ENCODE results near the gene FCHO2.

Gene FCHO2

GRCh38 chr5:73111536-73111935, 155.7 kb downstream of the FCHO2 start:
- Histone ChIP-seq H2BK5ac (ENCODE audit: low read depth, low read length, poor library complexity) (no peak overlapping the region), H4K12ac (ENCODE audit: low read depth, low read length) (no peak overlapping the region), H2BK120ac (ENCODE audit: insufficient read depth, low read length, poor library complexity) (no peak overlapping the region), H3K23ac (ENCODE audit: low read length) (no peak overlapping the region), H3K27ac (ENCODE audit: low read depth, low read length) (no peak overlapping the region), H3K9me3 (ENCODE audit: insufficient read depth, low read depth, low read length) (no peaks in the 10 kb centered on the region), H3K4me2 (ENCODE audit: low read length) (no peak overlapping the region), H3K14ac (ENCODE audit: low read length) (no peak overlapping the region), H3K4me1 (ENCODE audit: control insufficient read depth in 1 of 2, insufficient read depth in 2 of 2, low read length in 2 of 2) (peaks cover 5 to 11% of the 10 kb centered on the region in 2 experiments), H3K9ac (ENCODE audit: low read length) (no peak overlapping the region), H3K79me2 (ENCODE audit: control insufficient read depth, insufficient read depth, low read length, poor library complexity) (no peaks in the 10 kb centered on the region), H4K8ac (ENCODE audit: low read depth, low read length) (no peak overlapping the region), H2AK5ac (ENCODE audit: low read length) (no peak overlapping the region), H3K27me3 (ENCODE audit: insufficient read depth, low read length) (no peaks in the 10 kb centered on the region), H2AFZ (ENCODE audit: insufficient read depth, low read length, poor library complexity) (no peak overlapping the region), H4K91ac (ENCODE audit: low read depth, low read length) (no peak overlapping the region), H3K18ac (ENCODE audit: low read length) (no peak overlapping the region), H2BK12ac (ENCODE audit: low read length) (no peak overlapping the region), H3K79me1 (ENCODE audit: low read length) (no peaks in the 10 kb centered on the region), H3K4ac (ENCODE audit: low read depth, low read length) (no peak overlapping the region), H3K4me3 (ENCODE audit: low read depth, low read length) (no peak overlapping the region), H3K36me3 (ENCODE audit: control insufficient read depth in 1 of 2, insufficient read depth in 2 of 2, low read length in 2 of 2) (no peaks in the 10 kb centered on the region)
- no CpG with 5 or more reads among the region's 1 CpG for WGBS (ENCODE audit: extremely low coverage, insufficient coverage, insufficient read length)
- no peak for DNase-seq

DNA sequence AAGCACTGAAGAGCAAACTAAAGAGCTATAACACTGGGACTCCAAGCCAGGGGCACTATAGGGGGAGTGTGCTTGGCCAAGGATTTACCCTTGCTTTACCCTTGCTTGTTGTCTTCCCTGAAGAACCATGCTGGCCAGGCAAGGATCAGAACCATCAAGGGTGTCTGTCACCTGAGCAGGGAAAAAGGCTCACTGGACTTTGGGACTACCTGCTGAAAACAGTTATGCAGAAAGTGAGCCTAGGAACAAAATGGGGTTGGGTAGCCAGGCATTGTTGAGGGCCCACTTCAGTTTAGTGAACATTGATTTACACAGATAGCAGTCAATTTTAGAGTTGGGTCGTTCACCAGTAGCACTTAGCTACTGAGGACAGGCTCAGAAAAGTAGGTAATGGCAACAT, 156.5 kb downstream of the FCHO2 start:
- Histone ChIP-seq H4K91ac (ENCODE audit: low read depth, low read length) (no peak overlapping the region), H2BK120ac (ENCODE audit: insufficient read depth, low read length, poor library complexity) (no peak overlapping the region), H4K12ac (ENCODE audit: low read depth, low read length) (no peak overlapping the region), H3K4ac (ENCODE audit: low read depth, low read length) (no peak overlapping the region), H3K27me3 (ENCODE audit: insufficient read depth, low read length) (no peaks in the 10 kb centered on the region), H2AK5ac (ENCODE audit: low read length) (no peak overlapping the region), H3K18ac (ENCODE audit: low read length) (no peak overlapping the region), H3K36me3 (ENCODE audit: control insufficient read depth in 1 of 2, insufficient read depth in 2 of 2, low read length in 2 of 2) (no peaks in the 10 kb centered on the region), H3K23ac (ENCODE audit: low read length) (no peak overlapping the region), H3K27ac (ENCODE audit: low read depth, low read length) (no peak overlapping the region), H3K9ac (ENCODE audit: low read length) (peak overlapping the region; percentile 56), H3K4me1 (ENCODE audit: control insufficient read depth in 1 of 2, insufficient read depth in 2 of 2, low read length in 2 of 2) (peaks cover 5 to 11% of the 10 kb centered on the region in 2 experiments), H2AFZ (ENCODE audit: insufficient read depth, low read length, poor library complexity) (no peak overlapping the region), H3K4me2 (ENCODE audit: low read length) (no peak overlapping the region), H3K14ac (ENCODE audit: low read length) (no peak overlapping the region), H3K9me3 (ENCODE audit: insufficient read depth, low read depth, low read length) (no peaks in the 10 kb centered on the region), H4K8ac (ENCODE audit: low read depth, low read length) (no peak overlapping the region), H3K79me2 (ENCODE audit: control insufficient read depth, insufficient read depth, low read length, poor library complexity) (no peaks in the 10 kb centered on the region), H3K79me1 (ENCODE audit: low read length) (no peaks in the 10 kb centered on the region), H2BK12ac (ENCODE audit: low read length) (no peak overlapping the region), H3K4me3 (ENCODE audit: low read depth, low read length) (no peak overlapping the region), H2BK5ac (ENCODE audit: low read depth, low read length, poor library complexity) (no peak overlapping the region)
- DNase-seq, result no peak
- no CpG with 5 or more reads among the region's 1 CpG for WGBS (ENCODE audit: extremely low coverage, insufficient coverage, insufficient read length)

DNA sequence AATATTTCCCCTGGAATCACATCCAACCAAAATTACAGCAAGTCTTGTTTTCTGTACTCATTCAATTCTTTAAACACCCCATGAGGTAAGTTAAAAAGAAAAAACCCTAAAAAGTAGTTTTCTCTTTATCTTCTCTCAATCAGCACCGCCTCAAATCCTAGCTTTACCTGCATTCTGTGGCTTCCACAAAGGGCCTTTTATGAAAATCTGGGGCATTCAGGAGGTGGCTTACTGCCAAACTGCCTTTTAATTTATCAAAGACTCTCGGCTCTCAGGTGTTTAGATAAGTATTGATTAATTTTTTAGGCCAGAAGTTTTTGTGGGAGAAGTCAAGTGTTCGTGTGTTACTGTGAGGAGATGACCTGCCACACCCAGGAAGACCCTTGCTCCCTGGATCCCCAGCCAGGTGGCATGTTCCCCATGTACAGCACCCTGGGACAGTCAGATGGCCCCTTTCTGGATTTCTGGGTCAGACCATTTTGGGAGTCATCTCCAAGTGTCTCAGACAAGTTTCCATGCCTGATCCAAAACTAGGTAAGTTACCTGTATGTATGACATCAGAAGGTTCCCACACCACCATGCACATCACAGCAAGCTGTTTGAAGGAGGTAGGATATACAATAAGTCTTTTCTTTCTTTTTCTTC, 158.3 kb downstream of the FCHO2 start:
- no peaks in the 10 kb centered on the region for H3K27me3 ChIP-seq (ENCODE audit: insufficient read depth, low read length)
- peaks cover 5 to 11% of the 10 kb centered on the region in 2 experiments for H3K4me1 ChIP-seq (ENCODE audit: control insufficient read depth in 1 of 2, insufficient read depth in 2 of 2, low read length in 2 of 2)
- H3K9me3 ChIP-seq (ENCODE audit: insufficient read depth, low read depth, low read length), result no peaks in the 10 kb centered on the region
- no peak overlapping the region for H3K27ac ChIP-seq (ENCODE audit: low read depth, low read length)
- no peaks in the 10 kb centered on the region for H3K79me1 ChIP-seq (ENCODE audit: low read length)
- no peak overlapping the region for H2AFZ ChIP-seq (ENCODE audit: insufficient read depth, low read length, poor library complexity)
- H2AK5ac ChIP-seq (ENCODE audit: low read length), result no peak overlapping the region
- H3K9ac ChIP-seq (ENCODE audit: low read length), result no peak overlapping the region
- no peak overlapping the region for H3K4me3 ChIP-seq (ENCODE audit: low read depth, low read length)
- H2BK12ac ChIP-seq (ENCODE audit: low read length), result no peak overlapping the region
- no CpG with 5 or more reads among the region's 3 CpGs for WGBS (ENCODE audit: extremely low coverage, insufficient coverage, insufficient read length)
- H2BK120ac ChIP-seq (ENCODE audit: insufficient read depth, low read length, poor library complexity), result no peak overlapping the region
- H2BK5ac ChIP-seq (ENCODE audit: low read depth, low read length, poor library complexity), result no peak overlapping the region
- DNase-seq, result no peak
- no peak overlapping the region for H4K12ac ChIP-seq (ENCODE audit: low read depth, low read length)
- H3K14ac ChIP-seq (ENCODE audit: low read length), result no peak overlapping the region
- H4K91ac ChIP-seq (ENCODE audit: low read depth, low read length), result no peak overlapping the region
- no peak overlapping the region for H3K18ac ChIP-seq (ENCODE audit: low read length)
- H3K79me2 ChIP-seq (ENCODE audit: control insufficient read depth, insufficient read depth, low read length, poor library complexity), result no peaks in the 10 kb centered on the region
- H3K4ac ChIP-seq (ENCODE audit: low read depth, low read length), result no peak overlapping the region
- no peak overlapping the region for H3K4me2 ChIP-seq (ENCODE audit: low read length)
- no peaks in the 10 kb centered on the region for H3K36me3 ChIP-seq (ENCODE audit: control insufficient read depth in 1 of 2, insufficient read depth in 2 of 2, low read length in 2 of 2)
- no peak overlapping the region for H3K23ac ChIP-seq (ENCODE audit: low read length)
- no peak overlapping the region for H4K8ac ChIP-seq (ENCODE audit: low read depth, low read length)

- no peak overlapping the region for H4K12ac ChIP-seq (ENCODE audit: low read depth, low read length)
- H3K79me2 ChIP-seq (ENCODE audit: control insufficient read depth, insufficient read depth, low read length, poor library complexity), result no peaks in the 10 kb centered on the region
- peaks cover 6% of the 10 kb centered on the region for H3K79me1 ChIP-seq (ENCODE audit: low read length)
- no peaks in the 10 kb centered on the region for H3K9me3 ChIP-seq (ENCODE audit: insufficient read depth, low read depth, low read length)
- no peak overlapping the region for H3K9ac ChIP-seq (ENCODE audit: low read length)
- no peak overlapping the region for H4K91ac ChIP-seq (ENCODE audit: low read depth, low read length)
- H3K14ac ChIP-seq (ENCODE audit: low read length), result no peak overlapping the region
- no peak overlapping the region for H3K18ac ChIP-seq (ENCODE audit: low read length)
- H2AK5ac ChIP-seq (ENCODE audit: low read length), result no peak overlapping the region
- no peak overlapping the region for H2BK12ac ChIP-seq (ENCODE audit: low read length)
- H3K23ac ChIP-seq (ENCODE audit: low read length), result no peak overlapping the region
- H3K27ac ChIP-seq (ENCODE audit: low read depth, low read length), result peak overlapping the region; percentile 8
- DNase-seq, result no peak
- no peaks in the 10 kb centered on the region for H3K36me3 ChIP-seq (ENCODE audit: control insufficient read depth in 1 of 2, insufficient read depth in 2 of 2, low read length in 2 of 2)
- no peak overlapping the region for H2BK5ac ChIP-seq (ENCODE audit: low read depth, low read length, poor library complexity)
- no peak overlapping the region for H2BK120ac ChIP-seq (ENCODE audit: insufficient read depth, low read length, poor library complexity)
- no peak overlapping the region for H3K4ac ChIP-seq (ENCODE audit: low read depth, low read length)
- no CpG with 5 or more reads among the region's 4 CpGs for WGBS (ENCODE audit: extremely low coverage, insufficient coverage, insufficient read length)
- no peak overlapping the region for H4K8ac ChIP-seq (ENCODE audit: low read depth, low read length)
- no peak overlapping the region for H3K4me3 ChIP-seq (ENCODE audit: low read depth, low read length)
- peaks cover 2% of the 10 kb centered on the region for H3K27me3 ChIP-seq (ENCODE audit: insufficient read depth, low read length)
- no peak overlapping the region for H2AFZ ChIP-seq (ENCODE audit: insufficient read depth, low read length, poor library complexity)
- peak overlapping the region; percentile 12 for H3K4me2 ChIP-seq (ENCODE audit: low read length)
- peaks cover 8 to 16% of the 10 kb centered on the region in 2 experiments for H3K4me1 ChIP-seq (ENCODE audit: control insufficient read depth in 1 of 2, insufficient read depth in 2 of 2, low read length in 2 of 2)
Observed at GRCh38 chr5:73115399-73116051, 159.7 kb downstream of the FCHO2 start.

Data from trophoblast cell (in vitro differentiated cells and primary cell).